Natural killer cell (primary cell): Measurements from ENCODE around the gene ZNF777. TPM values are rescaled to one million over a fixed set of nuclear protein-coding genes. Genes with fewer than 3 reads are reported as not detected.

Experiments
- ATAC-seq, 3 donors: fragments of 150-1000 bp in 2 of 3; fragments of 200-7000 bp in 1 of 3; cut with Tn5 transposase; 1 replicate in 1 of 3; 2 replicates in 2 of 3; pipeline ENCODE4 v1.10.0; 2021; ENCODE audit warnings: mild to moderate bottlenecking in 2 of 3, moderate library complexity in 2 of 3
- DNase-seq, 2 donors: peaks; one replicate each; pipeline versions ENCODE4 v3.0.0 to v3.0.0-alpha.2; 2013 to 2021; ENCODE audit warnings: mixed read lengths in 1 of 2
- H3K27ac ChIP-seq: one replicate; pipeline ENCODE4 v1.5.1; 2013; ENCODE audit warnings: mild to moderate bottlenecking, low read length
- H3K27me3 ChIP-seq: one replicate; pipeline ENCODE4 v1.6.1; 2013; ENCODE audit warnings: low read length; ENCODE audit not compliant: control insufficient read depth, insufficient read depth
- H3K36me3 ChIP-seq: one replicate; pipeline ENCODE4 v1.6.1; 2013; ENCODE audit warnings: low read length; ENCODE audit not compliant: control insufficient read depth, insufficient read depth
- H3K4me1 ChIP-seq: one replicate; pipeline ENCODE4 v1.6.1; 2013; ENCODE audit warnings: low read length; ENCODE audit not compliant: control insufficient read depth, insufficient read depth
- H3K4me3 ChIP-seq: one replicate; pipeline ENCODE4 v1.5.1; 2013; ENCODE audit warnings: low read length
- H3K9me3 ChIP-seq: one replicate; pipeline ENCODE4 v1.6.1; 2013; ENCODE audit warnings: low read length; ENCODE audit not compliant: control insufficient read depth, insufficient read depth
- H3K27ac Mint-ChIP-seq, 2 donors: one replicate each; pipeline ENCODE4 v1.8.0; 2022; ENCODE audit warnings: mild to moderate bottlenecking in 2 of 2, mixed read lengths in 2 of 2, moderate library complexity in 1 of 2
- H3K27me3 Mint-ChIP-seq, 2 donors: one replicate each; pipeline ENCODE4 v1.8.0; 2022; ENCODE audit warnings: low read depth in 2 of 2, mixed read lengths in 2 of 2
- H3K36me3 Mint-ChIP-seq: one replicate; pipeline ENCODE4 v1.8.0; 2022; ENCODE audit warnings: mixed read lengths
- H3K4me1 Mint-ChIP-seq, 2 donors: one replicate each; pipeline ENCODE4 v1.8.0; 2022; ENCODE audit warnings: mixed read lengths in 2 of 2
- H3K4me3 Mint-ChIP-seq: one replicate; pipeline ENCODE4 v1.8.0; 2022; ENCODE audit warnings: mild to moderate bottlenecking, moderate library complexity, mixed read lengths
- H3K9me3 Mint-ChIP-seq, 2 donors: one replicate each; pipeline ENCODE4 v1.8.0; 2022; ENCODE audit warnings: mixed read lengths in 2 of 2
- CTCF ChIP-seq: fragments of 200-600 bp; IDR thresholded peaks from one replicate; pipeline ENCODE4 v1.8.0; 2022; ENCODE audit warnings: antibody characterized with exemption
- WGBS: methylation state at CpG from one replicate; pipeline ENCODE4 v1.1.7; 2013; ENCODE audit warnings: missing lambda C conversion rate; ENCODE audit not compliant: insufficient coverage; 5-methylcytosine and 5-hydroxymethylcytosine counted together
- intact Hi-C: fragments of 100-400 bp; cut with micrococcal nuclease; formaldehyde crosslinking; loops from one replicate; pipeline ENCODE4 v1.14.2; 2022
- total RNA-seq, 4 donors: library from RNA; stranded (reverse); fragments of 120-200 nt in 1 of 4; gene quantifications; one replicate each; pipeline versions ENCODE4 v1.2.3 to v1.2.4, GENCODE V29; 2013 to 2022

The ZNF777 gene
- total RNA-seq, 3 donors from 2014 or later (not counting 1 experiment from before 2014, with no cell fraction given), result 14.6 to 18.2 (median 17.2) TPM

- DNase-seq (no peak), ATAC-seq (peak; percentile 61 to 76 (median 66))
- Histone ChIP-seq H3K27ac (no peak overlapping the region), H3K27me3 (no peaks in the 10 kb centered on the region), H3K9me3 (no peaks in the 10 kb centered on the region), H3K4me1 (peaks cover 14% of the 10 kb centered on the region), H3K4me3 (no peak overlapping the region), H3K36me3 (peaks cover 40% of the 10 kb centered on the region)
- intact Hi-C loops, result no loop called here
- peaks cover 0 to 7% of the 10 kb centered on the region in 2 donors for H3K9me3 Mint-ChIP-seq
- H3K4me3 Mint-ChIP-seq, result no peak overlapping the region
- H3K27me3 Mint-ChIP-seq, result no peaks in the 10 kb centered on the region
- H3K4me1 Mint-ChIP-seq, result peaks cover 5 to 17% of the 10 kb centered on the region in 2 donors
- 85% methylated on average over 21 of the region's 21 CpGs for WGBS
- peak overlapping the region; percentile 62 to 79 for H3K27ac Mint-ChIP-seq
- H3K36me3 Mint-ChIP-seq, result peaks cover 13% of the 10 kb centered on the region
- TF ChIP-seq CTCF, result no peak
These were observed 14.5 kb upstream of the ZNF777 start for GRCh38 chr7:149475121-149476045.

- intact Hi-C loops, result no loop called here
- no peak for ATAC-seq
These were observed 13.7 kb upstream of the ZNF777 start for GRCh38 chr7:149474309-149475120.

GRCh38 chr7:149473251-149473650 is 12.4 kb upstream of the ZNF777 start:
- Mint-ChIP-seq H3K27ac (no peak overlapping the region), H3K36me3 (peaks cover 3% of the 10 kb centered on the region), H3K9me3 (peaks cover 0 to under 1% of the 10 kb centered on the region in 2 donors), H3K27me3 (no peaks in the 10 kb centered on the region), H3K4me3 (no peak overlapping the region), H3K4me1 (peaks cover 5 to 17% of the 10 kb centered on the region in 2 donors)
- TF ChIP-seq CTCF, result no peak
- ATAC-seq, result no peak
- peaks cover 37% of the 10 kb centered on the region for H3K36me3 ChIP-seq
- no peak overlapping the region for H3K27ac ChIP-seq
- H3K4me3 ChIP-seq, result no peak overlapping the region
- peaks cover 14% of the 10 kb centered on the region for H3K4me1 ChIP-seq
- DNase-seq, result no peak
- intact Hi-C loops, result no loop called here
- no peaks in the 10 kb centered on the region for H3K27me3 ChIP-seq
- WGBS, result 93% methylated on average over 6 of the region's 6 CpGs
- no peaks in the 10 kb centered on the region for H3K9me3 ChIP-seq

More at GRCh38 chr7:149474309-149475120, 13.7 kb upstream of the ZNF777 start:
- WGBS, result 98% methylated on average over 77 of the region's 77 CpGs
- H3K9me3 Mint-ChIP-seq, result peaks cover 0 to 7% of the 10 kb centered on the region in 2 donors
- no peak for DNase-seq
- peaks cover 13% of the 10 kb centered on the region for H3K36me3 Mint-ChIP-seq
- H3K4me3 Mint-ChIP-seq, result no peak overlapping the region
- no peaks in the 10 kb centered on the region for H3K27me3 Mint-ChIP-seq
- H3K36me3 ChIP-seq, result peaks cover 40% of the 10 kb centered on the region
- H3K27ac Mint-ChIP-seq, result no peak overlapping the region
- no peak for TF ChIP-seq CTCF
- no peak overlapping the region for H3K27ac ChIP-seq
- H3K9me3 ChIP-seq, result no peaks in the 10 kb centered on the region
- no peaks in the 10 kb centered on the region for H3K27me3 ChIP-seq
- H3K4me1 ChIP-seq, result peaks cover 14% of the 10 kb centered on the region
- H3K4me1 Mint-ChIP-seq, result peaks cover 5 to 17% of the 10 kb centered on the region in 2 donors
- no peak overlapping the region for H3K4me3 ChIP-seq
